Left hindlimb (tissue), 1 donor: ENCODE results near the gene PTPN21.

Experiments
- DNase-seq: peaks from one replicate; pipeline ENCODE4 v3.0.0-alpha.2; 2018

The PTPN21 gene

GRCh38 chr14:88503754-88504406 lies 50.9 kb downstream of the PTPN21 start:
- DNase-seq, result no peak

- no peak for DNase-seq
These were observed 52.1 kb downstream of the PTPN21 start for GRCh38 chr14:88502740-88503139.

- no peak for DNase-seq
These were observed 54.2 kb downstream of the PTPN21 start for GRCh38 chr14:88500611-88501010.

- no peak for DNase-seq
These were observed 55.6 kb downstream of the PTPN21 start for GRCh38 chr14:88499225-88499624.

GRCh38 chr14:88496414-88496813 lies 58.4 kb downstream of the PTPN21 start:
- no peak for DNase-seq

- no peak for DNase-seq
These were observed 61.2 kb downstream of the PTPN21 start for GRCh38 chr14:88493392-88494185.

GRCh38 chr14:88492272-88493089 lies 62.3 kb downstream of the PTPN21 start:
- DNase-seq, result peak; percentile 56

GRCh38 chr14:88490168-88490567 lies 64.6 kb downstream of the PTPN21 start:
- DNase-seq, result no peak

GRCh38 chr14:88488897-88489296 lies 65.9 kb downstream of the PTPN21 start:
- DNase-seq, result no peak

GRCh38 chr14:88488081-88488480 lies 66.7 kb downstream of the PTPN21 start:
- DNase-seq, result no peak

- no peak for DNase-seq
These were observed 72.3 kb downstream of the PTPN21 start for GRCh38 chr14:88482524-88482923.

- DNase-seq, result no peak
These were observed 73.0 kb downstream of the PTPN21 start for GRCh38 chr14:88481794-88482193.

- DNase-seq, result no peak
These were observed 73.7 kb downstream of the PTPN21 start for GRCh38 chr14:88481059-88481458.

- DNase-seq, result no peak
These were observed 75.2 kb downstream of the PTPN21 start for GRCh38 chr14:88479574-88479987.

GRCh38 chr14:88478931-88479330 lies 75.9 kb downstream of the PTPN21 start:
- DNase-seq, result no peak

- DNase-seq, result no peak
These were observed 77.1 kb downstream of the PTPN21 start for GRCh38 chr14:88477513-88478250.

GRCh38 chr14:88476825-88477224 lies 78.0 kb downstream of the PTPN21 start:
- DNase-seq, result no peak

- no peak for DNase-seq
These were observed 78.5 kb downstream of the PTPN21 start for GRCh38 chr14:88476214-88476774.

GRCh38 chr14:88473791-88474190 lies 81.0 kb downstream of the PTPN21 start:
- no peak for DNase-seq

- no peak for DNase-seq
These were observed 84.0 kb downstream of the PTPN21 start for GRCh38 chr14:88470542-88471440.

GRCh38 chr14:88468406-88468805 lies 86.4 kb downstream of the PTPN21 start:
- no peak for DNase-seq
